Ecto neural progenitor cell (in vitro differentiated cells): ENCODE results near the gene ITLN1.
"Not testable (repeated sequence)": the region's sequence is repeated elsewhere in the genome, so short reads cannot be mapped to it uniquely, and the experiment has no call there.

Experiments
- DNase-seq: peaks from one replicate; pipeline ENCODE4 v3.0.0-alpha.2; 2018; ENCODE audit warnings: low spot score

ITLN1 gene

DNA sequence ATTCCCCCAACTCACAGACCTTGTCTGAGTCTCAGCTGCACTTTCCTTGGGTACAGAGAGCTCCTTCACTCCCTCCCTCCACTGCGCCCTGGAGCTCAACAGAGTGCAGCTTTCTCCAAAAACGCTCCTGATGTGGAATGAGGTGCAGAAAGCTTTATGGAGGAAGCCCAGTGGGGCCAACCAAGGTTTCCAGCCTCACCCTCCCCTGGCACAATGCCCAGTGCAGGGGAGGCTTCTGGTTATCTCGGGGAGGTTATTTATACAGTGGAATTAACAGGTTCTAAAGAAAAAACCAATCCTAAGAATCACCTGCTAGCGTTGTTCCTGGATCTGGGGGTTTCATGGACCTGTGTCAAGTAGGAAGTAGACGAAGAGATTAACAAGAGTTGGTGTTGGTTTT, at the start of gene ITLN1:
Gene ITLN1, minus strand, starts transcription at position 139 of the 400 bp plus-strand sequence. CDS start 303 bp downstream, outside the sequence.
- DNase-seq = no peak

DNA sequence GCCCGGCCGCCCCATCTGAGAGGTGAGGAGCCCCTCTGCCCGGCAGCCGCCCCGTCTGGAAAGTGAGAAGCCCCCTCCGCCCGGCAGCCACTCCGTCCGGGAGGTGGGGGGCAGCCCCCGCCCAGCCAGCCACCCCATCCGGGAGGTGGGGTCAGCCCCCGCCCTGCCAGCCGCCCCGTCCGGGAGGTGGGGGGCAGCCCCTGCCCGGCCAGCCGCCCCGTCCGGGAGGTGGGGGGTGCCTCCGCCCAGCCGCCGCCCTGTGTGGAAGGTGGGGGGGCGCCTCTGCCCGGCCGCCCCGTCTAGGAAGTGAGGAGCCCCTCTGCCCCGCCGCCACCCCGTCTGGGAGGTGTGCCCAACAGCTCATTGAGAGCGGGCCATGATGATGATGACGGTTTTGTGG, 48.3 kb upstream of the ITLN1 start:
- not testable (repeated sequence) for DNase-seq

DNA sequence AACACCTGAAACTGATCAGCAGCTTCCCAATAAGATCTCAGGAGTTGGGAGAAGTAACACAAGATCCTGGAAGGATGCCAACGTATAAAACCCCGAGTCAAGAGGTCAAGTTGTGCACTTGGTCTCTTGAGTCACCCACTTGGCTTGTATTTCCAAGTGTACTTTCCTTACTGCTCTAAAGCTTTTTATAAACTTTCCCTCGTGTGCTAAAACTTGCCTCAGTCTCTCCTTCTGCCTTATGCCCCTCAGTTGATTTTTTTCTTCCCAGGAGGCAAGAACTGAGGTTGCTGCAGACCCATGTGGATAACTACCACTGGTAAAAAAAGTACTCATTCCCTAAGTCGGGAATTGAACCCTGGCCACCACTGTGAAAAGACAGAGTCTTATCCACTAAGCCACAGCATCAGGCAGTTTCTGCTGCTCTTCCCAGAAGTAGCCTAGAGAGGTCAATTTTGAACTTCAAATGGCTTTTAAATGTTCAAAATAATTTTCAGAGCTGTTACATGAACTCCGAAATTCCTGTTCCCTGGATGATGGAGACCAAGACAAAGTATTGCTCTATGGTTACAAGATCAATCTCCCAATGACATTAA, 40.8 kb upstream of the ITLN1 start:
- no peak for DNase-seq

DNA sequence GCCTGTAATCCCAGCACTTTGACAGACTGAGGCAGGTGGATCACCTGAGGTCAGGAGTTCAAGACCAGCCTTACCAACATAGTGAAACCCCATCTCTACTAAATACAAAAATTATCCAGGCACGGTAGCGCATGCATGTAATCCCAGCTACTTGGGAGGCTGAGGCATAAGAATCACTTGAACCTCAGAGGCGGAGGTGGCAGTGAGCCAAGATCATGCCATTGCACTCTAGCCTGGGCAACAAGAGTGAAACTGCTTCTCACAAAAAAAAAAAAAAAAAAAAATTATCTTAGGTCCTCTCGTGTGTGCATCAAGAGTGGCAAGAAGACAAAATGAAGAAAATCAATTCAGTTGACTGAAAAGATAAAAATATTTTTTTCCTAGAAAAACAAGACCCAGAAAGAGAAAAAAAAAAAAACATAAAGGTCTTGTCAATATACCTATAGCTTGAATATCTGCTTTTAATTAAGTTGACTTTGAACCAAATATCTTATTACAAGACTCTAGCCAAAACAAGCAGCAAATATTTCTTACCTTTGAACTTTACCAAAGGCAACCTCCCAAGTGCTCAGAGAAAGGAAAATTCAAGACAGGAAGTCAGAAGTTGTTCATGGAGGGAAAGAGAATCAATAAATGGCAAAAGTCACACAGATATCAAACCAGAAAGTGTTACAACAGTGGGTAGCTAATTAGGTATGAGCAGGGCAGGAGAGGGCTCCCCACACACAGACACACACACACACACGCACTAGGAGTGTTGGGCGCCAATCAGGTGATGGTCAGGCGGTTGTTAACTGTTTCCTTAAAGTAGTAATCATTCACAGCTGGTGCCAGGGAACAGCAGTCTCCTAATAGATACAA, 40.0 kb upstream of the ITLN1 start:
- no peak for DNase-seq

DNA sequence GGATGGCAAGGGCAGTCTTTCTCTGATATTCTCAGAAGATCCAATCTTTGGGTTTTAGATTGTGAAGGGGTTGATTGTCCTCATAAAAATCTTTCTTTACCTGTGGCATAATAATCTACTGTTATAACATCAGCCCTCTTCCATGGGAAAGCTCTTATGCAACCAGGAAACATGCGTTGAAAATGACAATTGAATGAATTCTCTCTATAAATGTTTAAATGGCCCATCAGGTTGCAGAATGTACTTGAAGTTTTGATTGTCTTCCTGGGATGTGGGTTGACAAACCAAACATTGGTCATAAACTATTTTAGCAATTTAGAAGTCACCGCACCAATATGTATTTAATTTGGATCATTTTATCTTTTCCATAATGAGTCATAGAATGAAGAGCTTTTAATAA, 31.7 kb upstream of the ITLN1 start:
- DNase-seq = no peak

DNA sequence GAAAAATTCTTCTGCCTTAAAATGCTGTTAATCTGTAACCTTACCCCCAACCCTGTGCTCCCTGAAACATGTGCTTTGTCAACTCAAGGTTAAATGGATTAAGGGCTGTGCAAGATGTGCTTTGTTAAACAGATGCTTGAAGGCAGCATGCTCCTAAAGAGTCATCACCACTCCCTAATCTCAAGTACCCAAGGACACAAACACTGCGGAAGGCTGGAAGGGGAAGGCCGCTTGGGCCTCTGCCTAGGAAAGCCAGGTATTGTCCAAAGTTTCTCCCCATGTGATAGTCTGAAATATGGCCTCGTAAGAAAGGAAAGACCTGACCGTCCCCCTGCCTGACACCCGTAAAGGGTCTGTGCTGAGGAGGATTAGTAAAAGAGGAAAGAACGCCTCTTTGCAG, 28.2 kb upstream of the ITLN1 start:
- not testable (repeated sequence) for DNase-seq

DNA sequence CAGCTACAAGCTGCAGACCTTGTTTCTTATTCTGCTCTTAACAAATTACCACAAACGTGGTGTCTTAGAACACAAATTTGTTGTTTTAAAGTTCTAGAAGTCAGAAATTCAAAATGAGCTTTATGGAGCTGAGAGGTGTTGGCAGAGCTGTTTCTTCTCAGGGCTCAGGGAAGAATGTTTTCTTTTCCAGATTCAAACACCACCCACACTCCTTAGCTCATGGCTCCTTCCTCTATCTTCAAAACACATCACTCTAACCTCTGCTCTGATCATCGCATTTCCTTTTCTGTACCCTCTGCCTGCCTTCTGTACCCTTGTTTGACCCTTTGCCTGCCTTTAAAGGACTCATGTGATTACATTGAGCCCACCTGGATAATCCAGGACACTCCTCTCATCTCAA, 26.9 kb upstream of the ITLN1 start:
- DNase-seq = no peak

DNA sequence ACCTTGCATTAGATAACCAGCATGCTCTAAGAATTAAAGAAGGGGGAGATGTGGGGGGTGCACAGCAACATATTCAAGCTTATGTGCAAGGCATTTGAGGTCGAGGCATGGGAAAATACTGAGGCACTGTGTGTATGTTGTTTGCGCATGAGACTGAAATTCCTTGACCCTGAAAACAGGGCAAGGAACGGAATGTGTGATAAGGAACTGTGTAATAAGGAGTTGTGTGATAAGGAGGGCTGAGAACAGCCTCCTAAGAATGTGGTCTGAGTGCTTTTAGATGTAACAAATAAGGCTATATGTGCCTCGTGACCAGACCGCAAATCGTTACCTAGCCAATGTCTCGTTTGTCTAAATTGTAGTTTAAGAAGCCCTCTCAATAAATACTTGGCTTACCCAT, 26.5 kb upstream of the ITLN1 start:
- DNase-seq = no peak

DNA sequence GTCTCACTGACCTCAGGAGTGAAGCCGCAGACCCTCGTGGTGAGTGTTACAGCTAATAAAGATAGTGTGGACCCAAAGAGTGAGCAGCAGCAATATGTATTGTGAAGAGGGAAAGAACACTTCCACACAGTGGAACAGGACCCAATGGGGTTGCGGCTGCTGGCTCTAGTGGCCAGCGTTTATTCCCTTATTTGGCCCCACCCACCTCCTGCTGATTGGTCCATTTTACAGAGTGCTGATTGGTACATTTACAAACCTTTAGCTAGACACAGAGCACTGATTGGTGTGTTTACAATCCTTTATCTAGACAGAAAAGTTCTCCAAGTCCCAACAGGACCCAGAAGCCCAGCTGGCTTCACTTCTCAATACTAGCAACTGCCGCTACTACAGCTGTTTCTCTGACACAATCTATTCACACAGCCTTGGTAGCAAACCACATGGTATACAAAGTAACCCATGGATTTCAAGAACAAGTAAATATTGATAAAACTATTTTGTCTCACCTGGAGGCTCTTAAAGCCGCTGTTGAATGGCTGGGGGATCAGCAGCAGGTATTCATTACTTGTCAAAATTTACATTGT, 25.3 kb upstream of the ITLN1 start:
- no peak for DNase-seq

DNA sequence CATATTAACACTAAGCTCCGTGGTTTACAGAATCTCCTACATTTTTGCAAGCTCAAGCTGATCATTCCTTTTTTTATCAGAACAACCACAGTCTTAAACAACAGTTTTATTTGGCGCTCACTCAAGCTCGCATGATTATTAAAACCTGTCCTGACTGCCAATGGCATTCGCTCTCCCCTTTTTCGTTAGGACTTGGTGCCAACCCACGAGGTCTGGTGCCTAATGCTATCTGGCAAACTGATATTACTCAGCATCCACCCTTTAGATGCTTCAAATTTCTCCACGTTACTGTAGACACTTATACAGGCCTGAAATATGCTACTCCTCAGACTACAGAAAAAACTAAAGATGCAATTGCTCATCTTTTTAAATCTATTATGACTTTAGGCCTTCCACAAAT, 23.0 kb upstream of the ITLN1 start:
- DNase-seq = no peak

DNA sequence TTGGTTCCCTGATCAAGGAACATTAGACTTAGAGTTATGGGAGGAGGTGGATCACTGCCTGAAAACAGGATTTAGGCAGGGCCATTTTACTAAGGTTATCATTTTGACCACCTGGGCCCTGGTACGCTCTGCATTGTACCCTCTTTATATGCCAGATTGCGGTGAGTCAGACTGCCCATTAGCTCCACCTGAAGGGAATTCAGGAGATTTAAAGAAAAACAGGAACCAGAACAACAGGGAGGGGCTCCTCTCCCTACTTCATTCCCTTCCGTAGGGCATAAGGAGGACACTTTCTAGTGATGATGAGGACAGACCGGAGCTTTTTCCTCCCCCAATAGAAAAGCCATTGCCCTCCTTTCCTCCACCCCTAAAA, 20.6 kb upstream of the ITLN1 start:
- DNase-seq = no peak

DNA sequence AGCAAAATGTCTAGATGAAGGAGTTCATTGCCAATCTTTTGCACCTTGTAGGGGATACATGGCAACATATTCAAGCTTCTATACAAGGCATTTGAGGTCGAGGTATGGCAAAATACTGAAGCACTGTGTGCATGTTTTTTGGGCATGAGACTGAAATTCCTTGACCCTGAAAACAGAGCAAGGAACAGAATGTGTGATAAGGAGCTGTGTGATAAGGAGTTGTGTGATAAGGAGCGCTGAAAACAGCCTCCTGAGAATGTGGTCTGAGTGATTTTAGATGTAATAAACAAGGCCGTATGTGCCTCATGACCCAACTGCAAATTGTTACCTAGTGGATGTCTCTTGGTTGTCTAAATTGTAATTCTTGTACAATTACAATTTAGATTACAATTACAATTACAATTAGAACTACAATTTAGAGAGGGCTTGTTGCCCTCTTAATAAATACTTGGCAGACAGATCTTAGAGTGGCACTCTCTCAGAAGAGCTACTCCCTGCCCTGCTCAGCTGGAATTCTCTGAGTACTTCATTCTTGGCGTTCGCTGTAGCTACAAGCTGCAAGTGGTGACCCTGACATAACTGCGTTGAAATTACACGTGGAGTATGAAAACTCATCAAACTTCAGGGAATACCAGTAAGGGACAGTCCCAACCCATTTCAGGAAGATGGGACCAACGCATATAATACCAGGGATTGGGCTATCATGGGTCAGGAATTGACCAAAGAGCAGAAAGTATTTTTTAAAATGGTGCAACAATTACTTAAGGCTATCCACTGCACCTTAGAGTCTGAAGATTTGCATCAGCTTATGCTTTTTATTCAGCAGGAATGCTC, 20.0 kb upstream of the ITLN1 start:
- DNase-seq = no peak

DNA sequence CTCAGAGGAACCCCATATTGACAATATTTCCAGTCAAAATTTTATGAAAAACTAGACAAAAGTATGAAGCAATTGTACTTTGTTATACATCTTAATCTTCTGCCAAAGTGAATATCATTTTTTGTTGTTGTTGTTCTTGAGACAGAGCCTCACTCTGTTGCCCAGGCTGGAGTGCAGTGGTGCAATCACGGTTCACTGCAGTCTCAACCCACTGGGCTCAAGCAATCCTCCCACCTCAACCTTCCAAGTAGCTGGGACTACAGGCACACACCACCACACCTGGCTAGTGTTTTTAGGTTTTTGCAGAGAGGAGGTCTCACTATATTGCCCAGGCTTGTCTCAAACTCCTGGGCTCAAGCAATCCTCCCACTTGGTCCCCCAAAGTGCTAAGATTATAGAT, 17.3 kb upstream of the ITLN1 start:
- DNase-seq = not testable (repeated sequence)

DNA sequence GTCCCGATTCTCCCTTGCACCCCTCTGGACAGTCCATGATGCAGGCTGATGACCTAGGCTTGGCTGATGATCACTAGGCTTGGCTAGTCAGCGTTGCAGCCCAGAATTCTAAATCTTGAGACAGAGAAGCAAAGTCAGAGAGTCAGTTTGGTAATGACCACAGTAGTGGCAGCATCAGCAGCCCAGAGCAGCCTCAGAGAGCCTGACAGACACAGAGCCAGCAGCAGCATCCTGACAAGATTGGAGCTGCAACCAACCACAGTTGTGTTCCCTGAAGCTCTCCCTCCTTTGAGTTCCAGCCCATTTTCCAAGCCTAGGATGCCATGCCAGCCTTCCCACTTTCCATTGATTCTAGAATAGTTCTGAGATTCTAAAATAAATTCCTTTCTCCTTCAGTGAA, 16.8 kb upstream of the ITLN1 start:
- no peak for DNase-seq

DNA sequence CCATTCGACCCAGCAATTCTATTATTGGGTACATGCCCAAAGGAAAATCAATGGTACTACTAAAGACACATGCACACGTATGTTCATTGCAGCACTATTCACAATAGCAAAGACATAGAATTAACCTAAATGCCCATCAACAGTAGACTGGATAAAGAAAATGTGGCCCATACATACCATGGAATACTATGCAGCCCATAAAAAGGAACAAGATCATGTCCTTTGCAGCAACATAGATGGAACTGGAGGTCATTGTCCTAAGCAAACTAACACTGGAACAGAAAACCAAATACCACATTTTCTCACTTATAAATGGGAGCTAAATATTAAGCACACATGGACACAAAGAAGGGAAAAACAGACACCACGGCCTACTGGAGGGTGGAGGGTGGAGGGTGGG, 15.7 kb upstream of the ITLN1 start:
- DNase-seq = not testable (repeated sequence)

DNA sequence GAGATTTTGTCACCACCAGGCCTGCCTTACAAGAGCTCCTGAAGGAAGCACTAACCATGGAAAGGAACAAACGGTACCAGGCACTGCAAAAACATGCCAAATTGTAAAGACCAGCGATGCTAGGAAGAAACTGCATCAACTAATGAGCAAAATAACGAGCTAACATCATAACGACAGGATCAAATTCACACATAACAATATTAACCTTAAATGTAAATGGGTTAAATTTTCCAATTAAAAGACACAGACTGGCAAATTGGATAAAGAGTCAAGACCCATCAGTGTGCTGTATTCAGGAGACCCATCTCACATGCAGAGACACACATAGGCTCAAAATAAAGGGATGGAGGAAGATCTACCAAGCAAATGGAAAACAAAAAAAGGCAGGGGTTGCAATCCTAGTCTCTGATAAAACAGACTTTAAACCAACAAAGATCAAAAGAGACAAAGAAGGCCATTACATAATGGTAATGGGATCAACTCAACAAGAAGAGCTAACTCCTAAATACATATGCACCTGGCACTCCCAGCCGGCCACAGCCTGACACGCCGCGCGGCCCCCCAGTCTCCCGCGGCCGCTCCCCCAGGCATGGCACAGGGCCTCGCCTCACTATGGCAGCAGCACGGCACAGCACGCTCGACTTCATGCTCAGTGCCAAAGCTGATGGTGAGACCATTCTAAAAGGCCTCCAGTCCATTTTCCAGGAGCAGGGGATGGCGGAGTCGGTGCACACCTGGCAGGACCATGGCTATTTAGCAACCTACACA, 9.6 kb upstream of the ITLN1 start:
- not testable (repeated sequence) for DNase-seq

DNA sequence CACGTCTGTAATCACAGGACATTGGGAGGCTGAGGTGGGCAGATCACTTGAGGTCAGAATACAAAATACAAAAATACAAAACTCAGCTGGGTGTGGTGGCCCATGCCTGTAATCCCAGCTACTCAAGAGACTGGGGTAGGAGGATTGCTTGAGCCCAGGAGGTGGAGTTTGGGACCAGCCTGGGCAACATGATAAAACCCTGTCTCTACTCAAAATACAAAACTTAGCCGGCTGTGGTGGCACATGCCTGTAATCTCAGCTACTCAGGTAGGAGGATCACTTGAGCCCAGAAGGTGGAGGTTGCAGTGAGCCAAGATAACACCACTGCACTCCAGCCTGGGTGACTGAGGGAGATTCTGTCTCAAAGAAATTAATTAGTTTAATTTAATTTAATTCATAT, 6.5 kb upstream of the ITLN1 start:
- DNase-seq = no peak

DNA sequence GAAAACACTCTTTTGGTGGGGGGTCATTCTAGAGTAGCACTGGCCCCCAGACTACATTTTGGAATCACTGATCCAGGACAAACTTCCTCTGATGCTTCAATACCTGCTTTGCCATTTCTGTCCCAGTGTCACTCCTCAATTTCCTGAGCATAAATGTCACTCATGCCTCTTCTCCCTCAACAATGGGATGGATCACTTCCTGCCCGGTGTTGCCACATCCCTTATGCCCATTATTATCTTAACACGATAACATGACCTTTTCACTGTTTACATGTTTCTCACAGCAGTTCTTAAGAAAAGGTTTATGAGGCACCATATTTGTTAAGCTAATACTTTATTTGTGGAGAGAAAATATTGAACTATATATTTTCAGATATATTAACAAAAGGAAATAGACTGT, 3.9 kb upstream of the ITLN1 start:
- no peak for DNase-seq

DNA sequence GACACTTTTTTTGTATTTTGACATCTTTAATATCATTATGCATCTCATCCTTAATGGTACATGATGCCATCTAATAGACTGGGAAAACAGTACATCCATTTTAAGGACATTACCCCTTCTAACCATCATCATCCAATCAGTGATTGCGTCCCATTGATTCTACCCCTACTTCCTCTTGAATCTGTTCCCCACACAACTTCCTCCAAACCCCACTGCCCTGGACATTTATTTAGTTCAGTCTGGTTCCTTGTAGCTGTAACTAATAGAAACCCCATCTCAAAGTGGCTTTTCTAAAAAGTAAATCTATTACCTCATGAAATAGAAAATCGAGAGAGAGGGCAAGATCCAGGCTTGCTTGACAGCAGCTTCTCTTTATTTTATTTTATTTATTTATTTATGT, 2.1 kb upstream of the ITLN1 start:
- DNase-seq = no peak

DNA sequence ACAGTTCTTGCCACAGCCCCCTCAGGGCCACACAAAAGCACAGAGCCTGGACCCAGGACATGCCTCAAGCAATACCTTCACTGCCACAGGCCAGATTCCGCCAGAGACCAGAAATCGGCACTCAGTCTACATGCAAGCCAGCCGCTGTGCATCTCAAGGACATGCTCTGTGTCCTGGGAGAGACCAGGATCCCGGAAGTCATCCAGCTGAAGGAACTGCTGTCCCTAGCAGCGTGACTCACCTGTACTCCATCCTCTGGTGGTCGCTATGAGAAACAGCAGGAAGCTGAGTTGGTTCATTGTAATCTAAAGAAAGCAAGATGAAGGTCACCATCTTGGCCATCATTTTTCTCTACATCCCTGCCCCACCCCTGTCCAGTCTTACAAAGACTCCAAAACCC, 401 bp downstream of the ITLN1 start:
- no peak for DNase-seq

DNA sequence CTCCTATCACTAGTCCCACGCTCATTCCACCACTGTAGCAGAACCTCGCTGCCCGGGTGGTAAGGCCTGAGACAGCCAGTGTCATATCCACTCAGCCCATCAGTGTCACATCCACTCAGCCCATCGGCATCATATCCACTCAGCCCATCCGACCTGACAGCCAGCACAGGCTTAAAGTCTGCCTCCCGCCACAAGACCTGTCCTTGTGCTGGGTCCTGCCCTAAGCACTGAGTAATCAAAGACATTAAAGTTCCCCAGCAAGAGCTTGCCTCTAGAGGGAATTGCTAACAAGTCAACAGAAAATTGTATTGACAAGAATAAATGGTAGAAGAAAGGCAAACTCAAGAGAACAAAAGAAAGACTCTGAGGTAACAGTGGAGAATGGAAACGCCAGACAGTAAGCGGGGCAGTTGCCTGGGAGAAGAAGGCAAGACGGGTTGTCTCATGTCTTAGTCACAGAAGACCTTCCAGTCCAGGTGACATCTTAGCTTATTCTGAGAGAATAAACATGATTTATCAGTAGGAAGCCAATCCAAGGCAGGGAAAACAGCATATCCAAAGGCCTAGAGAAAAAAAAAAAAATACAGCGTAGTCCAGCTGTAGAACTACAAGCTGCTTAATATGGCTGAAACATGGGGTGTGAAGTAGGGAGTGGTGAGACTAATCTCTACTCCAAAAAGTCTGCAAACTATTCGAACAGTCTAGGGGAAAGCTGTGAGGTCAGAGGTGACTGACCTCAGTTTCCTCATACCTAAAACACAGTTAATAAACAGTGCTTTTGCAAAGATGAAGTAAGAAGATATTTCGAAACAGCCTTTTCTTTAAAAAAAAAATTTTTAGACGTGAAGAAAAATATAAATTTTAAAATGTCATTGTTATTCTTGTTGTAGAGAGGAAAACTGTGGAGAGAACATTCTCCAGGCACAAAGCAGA, 1.1 kb downstream of the ITLN1 start:
- no peak for DNase-seq
